ENCODE data around the gene CCN6. TPM values are rescaled to one million over a fixed set of nuclear protein-coding genes. Genes with fewer than 3 reads are reported as not detected.
"Not testable (repeated sequence)": the region's sequence is repeated elsewhere in the genome, so short reads cannot be mapped to it uniquely, and the experiment has no call there.

The CCN6 gene
- total RNA-seq, 4 donors from 2014 or later = not detected

DNA sequence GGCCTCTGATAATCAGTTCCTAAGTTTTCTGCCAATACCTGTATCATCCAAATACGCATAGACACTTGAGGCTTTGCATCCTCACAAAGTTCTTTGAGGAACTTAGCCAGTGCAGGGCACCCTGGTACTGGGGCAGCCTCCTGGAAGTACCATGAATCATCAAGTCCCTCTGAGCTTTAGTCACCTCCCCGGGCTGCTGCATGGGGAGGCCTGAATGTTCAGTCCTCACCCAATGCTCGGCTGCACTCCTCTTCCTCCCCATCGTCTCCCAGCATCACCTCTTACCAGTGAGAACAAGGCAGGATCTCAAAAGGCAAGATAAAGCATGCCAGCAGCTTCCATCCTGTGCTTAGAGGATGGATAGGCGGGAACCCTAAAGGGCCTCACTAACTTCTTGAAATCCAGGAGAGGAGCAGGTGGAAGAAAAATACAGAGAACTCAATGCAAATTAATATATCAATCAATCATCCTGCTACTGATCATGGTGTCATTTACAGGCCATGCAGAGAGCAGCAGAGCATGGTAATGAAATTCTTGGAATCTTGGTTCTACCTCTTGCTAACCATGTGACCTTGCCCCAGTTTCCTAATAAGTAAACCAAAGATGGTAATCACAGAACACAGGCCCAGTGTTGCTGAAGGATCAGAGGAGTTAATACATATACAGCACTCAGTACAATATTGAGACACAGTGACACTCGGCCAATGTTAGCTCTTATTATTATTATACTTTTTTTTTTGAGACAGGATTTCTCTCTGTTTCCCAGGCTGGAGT, 4.7 kb upstream of the CCN6 start:
- TF ChIP-seq EP300 (IDR thresholded peaks at IDR 0.05) = no peak
- TF ChIP-seq POLR2AphosphoS5 (IDR thresholded peaks at IDR 0.05) = no peak
- Histone ChIP-seq H3K9me3 (peaks cover 0 to 10% (median 0%) of the 10 kb centered on the region in 3 donors), H3K36me3 (no peaks in the 10 kb centered on the region), H3K4me1 (peaks cover 0 to 12% (median 0%) of the 10 kb centered on the region in 3 donors), H3K4me3 (no peak overlapping the region), H3K27ac (no peak overlapping the region), H3K27me3 (no peaks in the 10 kb centered on the region)
- WGBS, 2 donors (ENCODE audit: low coverage in 1 of 2) = 81 to 82% methylated on average over 2 to 3 of the region's 6 CpGs
- ATAC-seq = no peak

- peaks cover 0 to 12% (median 0%) of the 10 kb centered on the region in 3 donors for H3K4me1 ChIP-seq
- no peak for ATAC-seq
- WGBS, 2 donors (ENCODE audit: low coverage in 1 of 2) = 85% methylated on average over 7 of the region's 7 CpGs; no CpG with 5 or more reads in 1 of the 2 donors
- TF ChIP-seq CTCF (IDR thresholded peaks at IDR 0.05) (no peak), POLR2A (IDR thresholded peaks at IDR 0.05) (no peak), POLR2AphosphoS5 (IDR thresholded peaks at IDR 0.05) (no peak), EP300 (IDR thresholded peaks at IDR 0.05) (no peak)
- no peaks in the 10 kb centered on the region for H3K36me3 ChIP-seq
- H3K9me3 ChIP-seq = peaks cover 0 to 10% (median 0%) of the 10 kb centered on the region in 3 donors
- H3K27me3 ChIP-seq = no peaks in the 10 kb centered on the region
- no peak overlapping the region for H3K27ac ChIP-seq
- no peak overlapping the region for H3K4me3 ChIP-seq
Measured at GRCh38 chr6:112049996-112050395, 3.9 kb upstream of the CCN6 start.

GRCh38 chr6:112050429-112050828, 3.5 kb upstream of the CCN6 start:
- H3K36me3 ChIP-seq = no peaks in the 10 kb centered on the region
- WGBS, 2 donors (ENCODE audit: low coverage in 1 of 2) = 87 to 92% methylated on average over 4 to 5 of the region's 5 CpGs
- no peak overlapping the region for H3K27ac ChIP-seq
- peaks cover 0 to 10% (median 0%) of the 10 kb centered on the region in 3 donors for H3K9me3 ChIP-seq
- no peak for TF ChIP-seq POLR2A (IDR thresholded peaks at IDR 0.05)
- TF ChIP-seq CTCF (IDR thresholded peaks at IDR 0.05) = no peak
- no peak for TF ChIP-seq POLR2AphosphoS5 (IDR thresholded peaks at IDR 0.05)
- no peak for TF ChIP-seq EP300 (IDR thresholded peaks at IDR 0.05)
- no peak for ATAC-seq
- no peaks in the 10 kb centered on the region for H3K27me3 ChIP-seq
- no peak overlapping the region for H3K4me3 ChIP-seq
- H3K4me1 ChIP-seq = peaks cover 0 to 13% (median 0%) of the 10 kb centered on the region in 3 donors

DNA sequence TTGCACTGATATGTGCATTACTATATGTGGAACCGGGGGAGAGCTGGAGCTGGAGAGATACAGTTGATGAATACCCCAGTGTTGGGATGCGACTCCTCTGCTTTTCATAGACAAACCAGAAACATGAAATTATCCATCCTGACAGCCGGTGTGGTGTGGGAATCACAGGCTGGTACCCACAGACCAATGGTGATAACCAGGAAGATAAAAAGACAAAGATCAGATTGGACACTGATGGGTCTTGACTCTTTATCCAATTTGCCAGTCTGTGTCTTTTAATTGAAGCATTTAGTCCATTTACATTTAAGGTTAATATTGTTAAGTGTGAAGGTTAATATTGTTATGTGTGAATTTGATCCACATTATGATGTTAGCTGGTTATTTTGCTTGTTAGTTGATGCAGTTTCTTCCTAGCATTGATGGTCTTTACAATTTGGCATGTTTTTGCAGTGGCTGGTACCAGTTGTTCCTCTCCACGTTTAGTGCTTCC, 2.6 kb upstream of the CCN6 start:
- peaks cover 0 to 10% (median 0%) of the 10 kb centered on the region in 3 donors for H3K9me3 ChIP-seq
- H3K4me1 ChIP-seq = peaks cover 0 to 15% (median 0%) of the 10 kb centered on the region in 3 donors
- H3K27ac ChIP-seq, H3K36me3 ChIP-seq, H3K27me3 ChIP-seq, ATAC-seq, H3K4me3 ChIP-seq: not testable (repeated sequence)
- WGBS, 2 donors (ENCODE audit: low coverage in 1 of 2) = 83 to 94% methylated on average over 4 of the region's 4 CpGs

DNA sequence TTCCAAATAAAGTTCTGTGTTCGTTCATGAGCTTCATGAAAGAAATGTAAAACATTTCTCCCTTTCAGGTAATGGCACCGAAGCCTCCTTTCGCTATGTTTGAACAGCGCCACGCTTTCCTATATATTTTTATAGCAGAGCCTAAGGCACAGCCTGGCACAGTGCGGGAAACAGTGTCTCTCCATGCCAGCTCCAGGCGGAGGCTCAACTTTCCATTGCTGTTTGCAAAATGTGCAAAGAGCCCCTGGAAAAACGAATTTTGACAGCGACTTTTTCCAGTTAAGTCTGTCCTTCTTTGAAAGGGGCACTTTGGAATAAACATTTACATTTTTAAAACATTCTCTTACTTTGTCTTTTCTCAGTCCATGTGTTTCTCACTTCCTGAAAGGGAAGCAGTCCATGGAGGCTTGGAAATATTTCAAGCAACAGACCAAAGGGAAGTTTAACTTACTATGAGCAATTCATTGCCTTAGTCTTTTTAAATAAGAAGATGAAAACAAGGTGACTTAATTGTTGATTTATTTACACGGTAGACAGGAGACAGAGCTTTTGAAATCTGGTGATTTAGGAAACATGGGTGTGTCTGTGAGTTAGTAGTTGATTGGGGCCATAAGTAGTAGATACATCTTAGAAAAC, 769 bp downstream of the CCN6 start:
- 45 to 47% methylated on average over 9 to 10 of the region's 10 CpGs for WGBS, 2 donors (ENCODE audit: low coverage in 1 of 2)
- peak overlapping the region in 1 of 4 donors; percentile 43 for H3K27ac ChIP-seq
- H3K27me3 ChIP-seq = no peaks in the 10 kb centered on the region
- ATAC-seq = no peak
- H3K9me3 ChIP-seq = peaks cover 0 to 10% (median 0%) of the 10 kb centered on the region in 3 donors
- no peak for TF ChIP-seq POLR2A (IDR thresholded peaks at IDR 0.05)
- no peak for TF ChIP-seq CTCF (IDR thresholded peaks at IDR 0.05)
- no peak for TF ChIP-seq EP300 (IDR thresholded peaks at IDR 0.05)
- TF ChIP-seq POLR2AphosphoS5 (IDR thresholded peaks at IDR 0.05) = no peak
- H3K4me1 ChIP-seq = peaks cover 0 to 15% (median 0%) of the 10 kb centered on the region in 3 donors
- H3K36me3 ChIP-seq = no peaks in the 10 kb centered on the region
- no peak overlapping the region for H3K4me3 ChIP-seq
